ENCODE measurements around the gene EGFLAM. TPM values are rescaled to one million over a fixed set of nuclear protein-coding genes. Genes with fewer than 3 reads are reported as not detected.

Gene EGFLAM
- polyA plus RNA-seq (ENCODE audit: insufficient read length in 3 of 3) = 10 to 100 TPM in 1 of 3 donors, 1 to 10 TPM in 2; 7.2 to 11.5 (median 9.6) TPM
- long read RNA-seq, donor 1 = 0 reads
- long read RNA-seq, donor 2, partial matches to known transcripts = 0 of 1 reads
- long read RNA-seq, donor 2, other reads (novel, unspliced or antisense) = 0 of 1 reads
- long read RNA-seq, donor 3 = 0 reads
- long read RNA-seq, donor 4, full-length matches to known transcripts = 1 of 1 reads
- long read RNA-seq, donor 4, partial matches to known transcripts = 0 of 1 reads
- long read RNA-seq, donor 4, other reads (novel, unspliced or antisense) = 0 of 1 reads
- long read RNA-seq, donor 5 = 0 reads
- long read RNA-seq, donor 6 = 0 reads
- long read RNA-seq, donor 7, partial matches to known transcripts = 0 of 3 reads
- long read RNA-seq, donor 7, other reads (novel, unspliced or antisense) = 0 of 3 reads
- long read RNA-seq, donor 8 = 0 reads
- long read RNA-seq, donor 9, full-length matches to known transcripts = 2 of 2 reads
- long read RNA-seq, donor 9, partial matches to known transcripts = 0 of 2 reads
- long read RNA-seq, donor 9, other reads (novel, unspliced or antisense) = 0 of 2 reads
- long read RNA-seq, donor 10, partial matches to known transcripts = 0 of 4 reads
- long read RNA-seq, donor 10, other reads (novel, unspliced or antisense) = 0 of 4 reads
- long read RNA-seq, donor 11 = 0 reads
- long read RNA-seq, donor 12, partial matches to known transcripts = 0 of 1 reads
- long read RNA-seq, donor 12, other reads (novel, unspliced or antisense) = 0 of 1 reads
- long read RNA-seq, donor 13 = 0 reads
- long read RNA-seq, donor 14, partial matches to known transcripts = 0 of 4 reads
- long read RNA-seq, donor 14, other reads (novel, unspliced or antisense) = 0 of 4 reads
- long read RNA-seq, donor 15 = 0 reads
- long read RNA-seq, donor 16, full-length matches to known transcripts = 6 of 6 reads
- long read RNA-seq, donor 16, partial matches to known transcripts = 0 of 6 reads
- long read RNA-seq, donor 16, other reads (novel, unspliced or antisense) = 0 of 6 reads

DNA sequence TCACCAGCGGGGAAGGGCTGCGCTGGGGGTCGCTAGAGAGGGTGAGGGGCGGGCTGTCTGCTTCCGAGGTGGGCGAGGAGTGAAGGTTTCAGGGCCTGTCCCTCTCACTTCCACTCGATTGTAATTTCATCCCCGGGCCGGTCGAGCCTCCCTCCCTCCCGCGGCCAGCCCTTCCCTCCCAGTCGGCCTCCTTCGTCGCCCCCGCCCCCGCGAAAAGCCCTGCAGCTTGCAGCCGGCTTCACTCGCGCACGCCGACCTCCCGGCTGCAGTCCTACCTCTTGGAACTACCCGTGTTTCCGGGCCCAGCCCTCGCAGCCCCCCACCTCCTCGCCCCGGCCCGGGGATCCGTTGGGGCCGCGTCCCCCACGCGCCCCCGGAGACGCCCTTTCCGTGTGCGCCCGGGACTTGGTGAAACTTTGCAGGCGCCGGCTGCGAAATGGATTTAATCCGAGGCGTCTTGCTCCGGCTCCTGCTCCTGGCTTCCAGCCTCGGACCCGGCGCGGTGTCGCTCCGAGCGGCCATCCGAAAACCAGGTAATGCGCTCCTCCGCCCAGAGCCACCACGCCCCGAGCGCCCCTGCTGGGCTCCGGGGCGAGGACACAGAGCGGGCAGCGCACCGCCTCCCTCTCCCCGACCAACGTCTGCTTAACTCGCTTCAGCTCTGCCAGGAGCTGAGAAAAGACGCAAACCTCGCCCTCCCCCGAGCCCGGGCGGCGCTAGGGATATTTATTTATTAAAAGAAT lies at the start of gene EGFLAM:
TSS of gene EGFLAM (plus strand) at position 241 of the 743 bp plus-strand sequence. CDS start at position 437, 196 bp downstream.
- DNase-seq (ENCODE audit: extremely low read depth in 1 of 11, low read depth in 9 of 11, low spot score in 4 of 11) = peak in 4 of 11 donors; percentile 24 to 60 (median 46)

DNA sequence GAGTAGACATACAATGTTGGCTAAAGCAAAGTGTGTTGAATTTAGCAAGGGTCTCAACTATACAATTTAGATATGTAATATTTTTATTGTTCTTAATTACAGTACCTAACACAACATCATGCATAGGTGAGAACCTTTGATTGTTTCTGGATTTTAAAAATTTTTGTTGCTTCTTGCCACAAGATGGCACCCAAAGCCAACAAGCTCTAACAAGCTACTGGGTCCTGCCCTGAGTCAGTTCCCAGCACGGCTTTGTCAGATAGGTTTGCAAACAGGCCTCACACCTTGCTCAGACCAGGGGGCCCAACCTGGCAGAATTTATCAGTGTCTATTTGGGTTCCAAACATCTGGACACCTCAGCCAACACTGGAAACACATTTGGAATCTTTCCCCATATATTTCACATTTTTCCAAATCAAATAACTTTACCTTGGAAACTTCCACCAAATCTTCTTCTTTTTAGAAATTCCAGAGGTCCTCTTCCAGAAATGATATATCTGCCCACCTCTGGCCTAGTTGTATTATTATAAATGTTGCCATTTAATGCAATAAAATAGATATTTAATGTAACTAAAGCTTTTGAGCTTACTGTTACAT lies 49.5 kb upstream of the EGFLAM start:
- peak in 2 of 11 donors; percentile 30 to 38 for DNase-seq (ENCODE audit: extremely low read depth in 1 of 11, low read depth in 9 of 11, low spot score in 4 of 11)

DNA sequence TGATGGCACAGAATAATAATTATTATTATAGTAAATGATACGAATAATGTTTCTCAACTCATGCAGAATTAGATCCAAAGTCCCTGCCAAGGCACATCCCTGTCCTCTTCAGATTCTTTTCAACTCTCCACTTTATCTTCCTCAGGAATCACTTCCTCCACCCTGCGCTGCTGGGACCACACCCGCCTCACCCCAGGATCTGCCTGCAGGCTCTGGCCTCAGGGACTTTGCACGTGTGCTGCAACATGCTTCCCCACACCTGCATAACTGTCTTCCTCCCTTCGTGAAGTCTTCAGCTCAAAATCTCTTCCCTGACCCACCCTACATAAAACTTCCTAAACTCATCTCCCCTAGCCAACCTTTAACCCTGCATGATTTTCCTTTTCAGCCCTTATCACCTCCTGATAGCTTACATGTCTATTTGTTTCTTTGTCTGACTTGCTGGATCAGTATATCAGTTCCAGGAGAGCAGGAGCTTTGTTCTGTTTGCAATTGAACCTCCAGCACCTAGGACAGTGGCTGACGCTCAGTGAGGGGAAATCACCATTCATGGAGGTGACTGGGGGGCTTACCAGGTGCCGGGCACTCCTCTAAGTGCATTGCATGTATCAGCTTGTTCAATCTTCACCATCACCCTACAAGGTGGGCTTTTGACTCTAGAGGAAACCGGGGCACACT lies 47.5 kb upstream of the EGFLAM start:
- DNase-seq (ENCODE audit: extremely low read depth in 1 of 11, low read depth in 9 of 11, low spot score in 4 of 11) = no peak

DNA sequence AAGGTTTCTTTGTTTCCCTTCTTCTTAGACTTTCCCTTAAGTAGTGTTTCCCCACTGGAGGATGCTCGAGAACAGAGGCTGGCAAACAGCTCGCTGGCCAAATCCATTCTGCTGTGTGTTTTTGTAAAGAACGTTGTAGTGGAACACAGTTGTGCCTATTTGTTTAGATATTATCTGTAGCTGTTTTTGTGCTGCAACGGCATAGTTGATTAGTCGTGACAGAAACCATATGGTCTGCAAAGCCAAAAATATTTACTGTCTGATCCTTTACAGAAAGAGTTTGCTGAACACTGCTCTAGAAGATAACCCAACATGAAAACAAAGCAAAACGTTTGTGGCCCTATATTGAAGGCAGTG lies 47.0 kb upstream of the EGFLAM start:
- no peak for DNase-seq (ENCODE audit: extremely low read depth in 1 of 11, low read depth in 9 of 11, low spot score in 4 of 11)

DNA sequence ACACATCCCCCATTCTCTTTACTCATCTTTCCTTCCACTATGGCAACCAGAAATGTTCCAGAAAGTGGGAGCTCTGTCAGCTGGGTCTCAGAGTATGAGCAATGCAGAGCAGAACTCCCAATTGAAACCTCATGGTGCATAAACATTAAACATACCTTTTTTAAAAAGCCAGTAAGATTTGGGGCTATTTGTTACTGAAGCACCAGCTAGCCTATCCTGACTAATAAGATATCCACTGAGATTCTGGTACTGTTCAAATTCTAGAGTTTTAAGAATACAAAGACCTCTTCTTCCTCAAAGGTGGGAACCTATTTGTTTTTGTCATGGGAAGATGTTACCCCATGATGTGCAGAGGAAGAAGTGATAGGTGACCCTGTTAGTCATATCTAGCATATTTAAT lies 46.1 kb upstream of the EGFLAM start:
- DNase-seq (ENCODE audit: extremely low read depth in 1 of 11, low read depth in 9 of 11, low spot score in 4 of 11) = no peak

DNA sequence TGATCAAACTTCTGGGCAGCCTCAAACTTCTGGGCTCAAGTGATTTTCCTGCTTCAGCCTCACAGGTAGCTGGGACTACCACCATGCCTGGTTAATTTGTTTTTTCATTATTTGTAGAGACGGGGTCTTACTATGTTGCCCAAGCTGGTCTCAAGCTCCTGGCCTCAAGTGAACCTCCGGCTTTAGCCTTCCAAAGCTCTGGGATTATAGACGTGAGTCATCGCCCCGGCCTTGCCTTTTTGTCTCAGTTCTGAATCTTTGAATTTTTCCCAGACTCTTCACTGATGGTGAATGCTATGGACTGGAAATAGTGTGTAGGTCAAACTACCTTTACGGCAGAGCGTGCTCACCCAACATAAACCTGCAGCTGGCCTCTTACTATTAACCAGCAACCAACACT lies 32.3 kb upstream of the EGFLAM start:
- DNase-seq (ENCODE audit: extremely low read depth in 1 of 11, low read depth in 9 of 11, low spot score in 4 of 11) = no peak

DNA sequence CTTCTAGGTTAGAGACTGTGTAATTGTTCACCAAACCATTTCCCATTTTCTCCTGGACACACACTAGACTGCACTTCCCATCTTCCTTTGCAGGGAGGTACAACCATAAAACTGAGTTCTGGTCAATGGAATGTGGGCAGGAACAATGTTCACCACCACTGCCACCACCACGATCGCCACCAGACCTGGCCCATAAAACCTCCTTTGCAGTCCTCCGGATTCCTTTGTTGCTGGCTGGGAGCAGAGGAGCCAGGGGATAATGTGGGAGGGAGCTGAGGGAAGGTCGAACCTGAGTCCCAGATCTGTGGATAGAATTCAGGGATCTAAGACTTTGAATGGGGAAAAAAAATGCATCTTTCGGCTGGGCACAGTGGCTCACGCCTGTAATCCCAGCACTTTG lies 29.4 kb upstream of the EGFLAM start:
- DNase-seq (ENCODE audit: extremely low read depth in 1 of 11, low read depth in 9 of 11, low spot score in 4 of 11) = no peak

DNA sequence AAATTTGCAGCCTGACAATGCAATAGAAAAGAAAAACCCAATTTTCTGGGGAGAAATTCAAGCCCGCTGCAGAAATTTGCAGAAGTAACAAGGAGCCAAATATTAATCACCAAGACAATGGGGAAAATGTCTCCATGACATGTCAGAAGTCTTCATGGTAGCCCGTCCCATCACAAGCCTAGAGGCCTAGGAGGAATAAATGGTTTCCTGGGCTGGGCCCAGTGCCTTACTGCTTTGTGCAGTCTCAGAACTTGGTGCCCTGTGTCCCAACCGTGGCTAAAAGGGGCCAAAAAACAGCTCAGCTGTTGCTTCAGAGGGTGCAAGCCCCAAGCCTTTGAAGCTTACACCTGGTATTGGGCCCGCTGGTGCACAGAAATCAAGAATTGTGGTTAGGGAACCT lies 23.6 kb upstream of the EGFLAM start:
- DNase-seq (ENCODE audit: extremely low read depth in 1 of 11, low read depth in 9 of 11, low spot score in 4 of 11) = no peak

DNA sequence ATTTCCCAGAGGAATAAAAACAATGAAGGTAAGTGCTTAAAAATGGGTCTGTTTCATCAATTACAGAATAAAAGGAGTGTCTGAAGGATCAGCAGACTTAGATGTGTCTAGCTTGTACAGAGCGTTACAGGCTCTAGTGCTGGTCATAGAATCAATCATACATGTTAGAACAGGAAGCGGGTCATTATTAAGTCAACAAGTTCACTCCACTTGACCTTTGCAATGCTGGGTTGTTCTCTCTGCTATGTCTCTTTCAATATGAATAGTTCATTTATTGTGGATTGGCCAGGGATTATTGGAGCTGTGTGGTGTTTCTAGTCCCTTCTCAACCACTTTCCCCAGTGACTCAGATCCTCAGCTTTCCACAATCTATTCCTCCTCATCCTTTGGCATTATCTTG lies 20.7 kb upstream of the EGFLAM start:
- no peak for DNase-seq (ENCODE audit: extremely low read depth in 1 of 11, low read depth in 9 of 11, low spot score in 4 of 11)

DNA sequence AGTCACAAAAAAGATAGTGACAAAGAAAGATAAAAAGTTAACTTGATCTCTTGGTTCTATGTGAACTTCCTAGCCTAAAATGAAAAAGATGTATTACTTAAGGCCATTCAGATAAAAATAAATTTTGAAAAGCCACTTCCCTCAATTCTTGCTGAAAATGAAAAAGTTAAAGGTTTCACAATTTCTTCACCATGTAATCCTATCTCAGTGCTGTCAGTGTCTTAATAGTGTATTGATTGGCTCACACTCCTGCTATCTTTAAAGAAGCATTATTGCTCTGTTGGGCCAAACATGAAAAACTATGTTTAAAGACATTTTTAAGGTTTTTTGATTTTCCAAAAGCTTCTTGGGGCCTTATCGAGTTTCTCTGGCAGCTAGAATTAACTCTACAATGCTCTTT lies 18.1 kb upstream of the EGFLAM start:
- DNase-seq (ENCODE audit: extremely low read depth in 1 of 11, low read depth in 9 of 11, low spot score in 4 of 11) = no peak

DNA sequence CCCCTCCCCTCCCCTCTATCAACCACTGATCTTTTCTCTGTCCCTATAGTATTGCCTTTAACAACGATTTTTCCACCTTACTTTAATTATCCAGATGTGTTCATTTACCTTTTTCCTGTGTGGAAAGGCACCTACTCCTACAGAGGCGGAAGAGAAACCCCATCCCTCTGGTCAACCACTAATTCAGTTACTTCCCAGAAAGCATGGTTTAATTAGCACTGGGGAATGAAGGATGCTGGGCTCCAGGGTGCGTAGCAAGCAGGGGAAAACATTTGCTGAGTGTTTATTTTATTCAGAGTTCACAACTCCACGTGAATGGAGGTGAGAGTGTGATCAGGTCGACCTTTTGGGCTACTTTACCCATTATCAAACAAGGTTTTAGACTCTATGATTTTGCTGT lies 16.7 kb upstream of the EGFLAM start:
- no peak for DNase-seq (ENCODE audit: extremely low read depth in 1 of 11, low read depth in 9 of 11, low spot score in 4 of 11)

DNA sequence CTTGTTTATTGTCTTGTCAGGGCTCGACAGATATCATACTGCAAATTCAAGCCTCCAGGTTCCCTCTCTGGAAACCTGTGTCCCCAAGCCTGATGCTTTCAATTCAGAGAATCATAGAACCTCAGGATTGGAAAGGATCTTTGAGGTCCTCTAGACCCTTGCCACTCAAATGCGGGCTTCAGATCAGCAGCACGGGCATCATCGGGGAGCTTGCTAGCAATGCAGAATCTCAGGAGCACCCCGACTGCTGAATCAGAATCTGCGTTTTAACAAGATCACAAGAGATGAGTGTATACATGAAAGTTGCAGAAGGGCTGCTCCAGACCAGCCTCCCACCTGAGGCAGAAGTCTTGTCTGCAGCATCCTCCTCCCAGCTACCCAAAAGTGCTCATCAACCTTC lies 13.1 kb upstream of the EGFLAM start:
- DNase-seq (ENCODE audit: extremely low read depth in 1 of 11, low read depth in 9 of 11, low spot score in 4 of 11) = no peak

DNA sequence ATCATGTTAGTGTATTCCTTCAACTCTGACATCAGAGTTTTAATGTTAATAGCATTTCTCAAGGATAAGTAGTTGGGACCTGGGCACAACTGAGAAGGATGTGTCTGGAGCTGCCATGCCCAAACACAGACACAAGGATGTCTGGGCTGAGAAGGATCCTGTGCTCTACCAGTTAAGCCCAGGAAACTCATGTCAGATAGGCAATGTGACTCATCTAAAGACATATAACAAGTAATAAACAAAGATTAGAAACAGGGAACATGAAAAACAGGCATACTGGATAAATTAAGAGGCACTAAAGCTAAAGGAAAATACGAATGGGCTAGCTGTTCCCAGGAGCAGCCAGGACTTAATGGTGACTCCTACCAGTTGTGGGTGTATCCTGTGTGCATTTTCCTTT lies 9.1 kb upstream of the EGFLAM start:
- no peak for DNase-seq (ENCODE audit: extremely low read depth in 1 of 11, low read depth in 9 of 11, low spot score in 4 of 11)

DNA sequence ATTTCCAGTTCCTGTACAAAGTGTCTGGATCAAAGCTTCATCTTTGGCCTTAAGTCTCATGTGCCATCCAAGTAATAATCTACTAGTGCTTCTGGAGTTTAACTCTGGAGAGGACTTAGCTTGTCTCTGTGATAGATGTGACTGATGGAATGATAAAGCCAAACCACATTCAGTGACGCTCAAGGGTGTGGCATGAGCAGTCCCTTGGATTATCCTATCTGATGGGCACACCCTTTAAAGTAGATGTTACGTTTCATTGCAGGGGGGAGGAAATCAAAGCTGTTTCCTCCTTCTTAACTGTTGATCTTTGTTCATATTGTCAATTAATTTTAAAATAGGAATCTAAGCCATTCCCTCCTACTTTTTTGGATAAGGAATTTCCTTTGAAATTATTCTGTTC lies 8.5 kb upstream of the EGFLAM start:
- DNase-seq (ENCODE audit: extremely low read depth in 1 of 11, low read depth in 9 of 11, low spot score in 4 of 11) = no peak

DNA sequence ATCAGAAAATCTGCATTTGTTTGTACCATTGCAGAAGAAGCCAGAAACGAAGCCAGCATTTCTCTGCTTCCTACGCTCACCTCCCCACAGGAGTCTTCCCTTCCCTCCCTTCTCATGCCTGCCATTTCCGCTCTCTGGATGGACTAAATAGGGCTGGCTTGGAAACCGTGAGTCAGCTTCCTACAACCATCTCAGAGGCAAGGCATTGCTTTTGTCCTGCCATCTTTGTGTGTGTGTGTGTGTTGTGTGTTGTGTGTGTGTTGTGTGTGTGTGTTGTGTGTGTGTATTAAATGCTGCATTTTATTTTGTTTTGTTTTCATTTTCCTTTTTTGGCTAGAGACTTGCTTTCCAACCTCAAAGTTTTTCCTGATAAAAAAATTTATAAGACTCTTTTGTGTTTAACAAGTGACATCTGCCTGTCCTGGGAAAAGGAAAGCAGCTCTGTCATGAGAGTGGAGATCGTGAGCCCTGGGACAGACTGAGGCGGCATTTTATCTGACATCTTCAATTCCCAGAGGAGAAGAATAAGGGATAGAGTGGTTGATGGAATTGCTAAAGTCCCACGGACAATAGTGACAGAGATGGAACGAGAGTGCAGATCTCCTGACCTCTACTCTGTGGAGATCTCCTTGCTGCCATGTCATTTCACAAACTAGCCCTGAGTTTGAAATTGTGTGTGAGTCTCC lies 7.5 kb upstream of the EGFLAM start:
- no peak for DNase-seq (ENCODE audit: extremely low read depth in 1 of 11, low read depth in 9 of 11, low spot score in 4 of 11)

DNA sequence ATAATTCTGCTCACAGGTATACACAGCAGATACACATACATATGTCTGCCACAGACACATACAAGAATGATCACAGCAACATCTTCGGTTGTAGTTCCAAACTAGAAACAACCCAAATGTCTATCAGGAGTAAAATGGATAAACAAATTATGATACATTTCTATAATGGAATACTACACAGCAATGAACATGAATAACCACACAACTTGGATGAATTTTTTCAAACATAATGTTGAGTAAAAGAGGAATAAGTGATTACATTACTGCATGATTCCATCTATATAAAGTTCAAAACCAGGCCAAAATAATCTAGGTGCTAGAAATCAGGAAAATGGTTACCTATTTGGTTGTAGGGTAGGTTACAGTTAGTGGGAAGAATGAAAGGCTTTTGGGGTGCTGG lies 4.6 kb upstream of the EGFLAM start:
- DNase-seq (ENCODE audit: extremely low read depth in 1 of 11, low read depth in 9 of 11, low spot score in 4 of 11) = no peak

DNA sequence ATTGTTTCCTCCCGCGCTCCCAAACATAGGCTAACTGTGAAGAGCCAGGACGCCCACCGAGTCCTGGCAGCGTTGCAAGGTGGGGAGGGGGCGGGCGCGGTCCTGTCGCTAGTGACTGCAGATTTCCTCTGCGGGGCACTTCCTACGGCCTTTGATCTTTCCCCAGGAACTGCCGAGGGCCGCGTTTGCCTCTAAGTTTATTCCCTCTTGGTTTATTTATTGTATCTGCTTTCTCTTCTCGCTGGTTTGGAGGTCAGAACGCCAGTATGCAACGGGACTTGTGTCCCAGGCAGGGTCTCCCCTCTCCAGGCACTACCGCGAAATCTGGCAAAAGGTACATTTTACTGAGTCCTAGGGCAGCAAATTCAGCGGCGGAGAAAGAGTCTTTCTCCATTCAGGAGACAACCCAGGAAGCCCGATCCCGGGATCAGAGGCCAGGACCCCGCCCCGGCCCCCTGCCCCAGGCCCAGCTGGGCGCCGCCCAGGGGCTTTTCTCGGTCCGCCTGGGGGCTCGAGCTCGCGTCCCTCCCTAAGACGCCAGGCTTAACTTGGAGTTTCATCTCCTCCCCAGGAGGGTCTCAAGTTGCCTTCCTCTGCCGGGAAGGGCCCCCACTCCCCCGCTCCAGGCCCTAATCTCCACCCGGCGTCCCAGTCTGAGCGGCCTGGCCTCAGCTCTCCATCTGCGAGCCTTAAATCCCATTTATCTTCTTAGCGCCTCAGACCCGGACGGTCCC lies 884 bp upstream of the EGFLAM start:
- DNase-seq (ENCODE audit: extremely low read depth in 1 of 11, low read depth in 9 of 11, low spot score in 4 of 11) = peak in 1 of 11 donors; percentile 24
